ENCODE measurements around the gene LY86.

LY86 gene

GRCh38 chr6:6682225-6682624, 93.7 kb downstream of the LY86 start:
- ATAC-seq: no peak
- no peak for DNase-seq
- Mint-ChIP-seq H3K27me3 (peaks cover 8% of the 10 kb centered on the region), H3K4me3 (no peak overlapping the region), H3K4me1 (peaks cover 57% of the 10 kb centered on the region), H3K9me3 (no peaks in the 10 kb centered on the region), H3K27ac (no peak overlapping the region)

- peak overlapping the region; percentile 0 to 45 for H3K4me3 Mint-ChIP-seq
- peaks cover 61% of the 10 kb centered on the region for H3K4me1 Mint-ChIP-seq
- no peak overlapping the region for H3K27ac Mint-ChIP-seq
- ATAC-seq: peak; percentile 94
- DNase-seq: peak; percentile 37 to 50
- no peaks in the 10 kb centered on the region for H3K27me3 Mint-ChIP-seq
- no peaks in the 10 kb centered on the region for H3K9me3 Mint-ChIP-seq
Observed at GRCh38 chr6:6683969-6684833, 95.7 kb downstream of the LY86 start.

GRCh38 chr6:6685249-6686040, 96.9 kb downstream of the LY86 start:
- ATAC-seq: no peak
- Mint-ChIP-seq H3K27me3 (no peaks in the 10 kb centered on the region), H3K4me3 (peak overlapping the region in 1 of 2 donors; percentile 9), H3K27ac (no peak overlapping the region), H3K4me1 (peaks cover 61% of the 10 kb centered on the region), H3K9me3 (no peaks in the 10 kb centered on the region)
- DNase-seq: no peak

GRCh38 chr6:6686176-6686575, 97.7 kb downstream of the LY86 start:
- no peaks in the 10 kb centered on the region for H3K9me3 Mint-ChIP-seq
- no peaks in the 10 kb centered on the region for H3K27me3 Mint-ChIP-seq
- no peak overlapping the region for H3K4me3 Mint-ChIP-seq
- peak overlapping the region in 1 of 2 donors; percentile 39 for H3K27ac Mint-ChIP-seq
- ATAC-seq: no peak
- H3K4me1 Mint-ChIP-seq: peaks cover 61% of the 10 kb centered on the region
- DNase-seq: no peak

GRCh38 chr6:6686748-6687601, 98.5 kb downstream of the LY86 start:
- ATAC-seq (no peak), DNase-seq (peak in 1 of 2 donors; percentile 18)
- H3K27ac Mint-ChIP-seq: peak overlapping the region in 1 of 2 donors; percentile 32
- H3K4me3 Mint-ChIP-seq: no peak overlapping the region
- peaks cover 60% of the 10 kb centered on the region for H3K4me1 Mint-ChIP-seq
- no peaks in the 10 kb centered on the region for H3K27me3 Mint-ChIP-seq
- peaks cover 0 to 6% of the 10 kb centered on the region in 2 donors for H3K9me3 Mint-ChIP-seq

GRCh38 chr6:6688283-6688682, 99.8 kb downstream of the LY86 start:
- Mint-ChIP-seq H3K27me3 (no peaks in the 10 kb centered on the region), H3K4me3 (no peak overlapping the region), H3K9me3 (peaks cover 0 to 10% of the 10 kb centered on the region in 2 donors), H3K4me1 (peaks cover 47% of the 10 kb centered on the region), H3K27ac (no peak overlapping the region)
- no peak for DNase-seq
- no peak for ATAC-seq

GRCh38 chr6:6688951-6689350, 100.4 kb downstream of the LY86 start:
- Mint-ChIP-seq H3K4me3 (no peak overlapping the region), H3K27me3 (no peaks in the 10 kb centered on the region), H3K9me3 (peaks cover 0 to 10% of the 10 kb centered on the region in 2 donors), H3K4me1 (peaks cover 41% of the 10 kb centered on the region), H3K27ac (no peak overlapping the region)
- DNase-seq (no peak), ATAC-seq (no peak)

GRCh38 chr6:6689400-6690143, 101.1 kb downstream of the LY86 start:
- Mint-ChIP-seq H3K27me3 (no peaks in the 10 kb centered on the region), H3K9me3 (peaks cover 0 to 10% of the 10 kb centered on the region in 2 donors), H3K4me3 (no peak overlapping the region), H3K27ac (no peak overlapping the region), H3K4me1 (peaks cover 34% of the 10 kb centered on the region)
- ATAC-seq (no peak), DNase-seq (no peak)

- Mint-ChIP-seq H3K27ac (no peak overlapping the region), H3K4me3 (no peak overlapping the region), H3K9me3 (peaks cover 0 to 10% of the 10 kb centered on the region in 2 donors), H3K4me1 (peaks cover 30% of the 10 kb centered on the region), H3K27me3 (peaks cover 5% of the 10 kb centered on the region)
- DNase-seq (no peak), ATAC-seq (no peak)
Observed at GRCh38 chr6:6690144-6690483, 101.6 kb downstream of the LY86 start.

GRCh38 chr6:6694368-6694780, 105.9 kb downstream of the LY86 start:
- H3K4me3 Mint-ChIP-seq: no peak overlapping the region
- peaks cover 8% of the 10 kb centered on the region for H3K4me1 Mint-ChIP-seq
- ATAC-seq: no peak
- no peak for DNase-seq
- H3K27ac Mint-ChIP-seq: no peak overlapping the region
- peaks cover 18% of the 10 kb centered on the region for H3K27me3 Mint-ChIP-seq
- H3K9me3 Mint-ChIP-seq: peaks cover 0 to 10% of the 10 kb centered on the region in 2 donors

- no peak overlapping the region for H3K4me3 Mint-ChIP-seq
- peaks cover 21% of the 10 kb centered on the region for H3K27me3 Mint-ChIP-seq
- peaks cover 9% of the 10 kb centered on the region for H3K4me1 Mint-ChIP-seq
- DNase-seq: no peak
- ATAC-seq: no peak
- H3K9me3 Mint-ChIP-seq: peaks cover 0 to 10% of the 10 kb centered on the region in 2 donors
- H3K27ac Mint-ChIP-seq: no peak overlapping the region
Observed at GRCh38 chr6:6694825-6695624, 106.5 kb downstream of the LY86 start.

GRCh38 chr6:6695625-6696276, 107.2 kb downstream of the LY86 start:
- peaks cover 29% of the 10 kb centered on the region for H3K27me3 Mint-ChIP-seq
- peak overlapping the region in 1 of 2 donors; percentile 19 for H3K27ac Mint-ChIP-seq
- ATAC-seq (peak; percentile 29), DNase-seq (no peak)
- peaks cover 12% of the 10 kb centered on the region for H3K4me1 Mint-ChIP-seq
- no peak overlapping the region for H3K4me3 Mint-ChIP-seq
- H3K9me3 Mint-ChIP-seq: peaks cover 0 to 10% of the 10 kb centered on the region in 2 donors

GRCh38 chr6:6696867-6697531, 108.5 kb downstream of the LY86 start:
- H3K4me3 Mint-ChIP-seq: no peak overlapping the region
- peak overlapping the region in 1 of 2 donors; percentile 10 for H3K27ac Mint-ChIP-seq
- peaks cover 12% of the 10 kb centered on the region for H3K4me1 Mint-ChIP-seq
- DNase-seq (peak; percentile 37 to 39), ATAC-seq (no peak)
- peaks cover 0 to 4% of the 10 kb centered on the region in 2 donors for H3K9me3 Mint-ChIP-seq
- peaks cover 41% of the 10 kb centered on the region for H3K27me3 Mint-ChIP-seq

Data from stimulated activated naive CD8-positive, alpha-beta T cell treated with anti-CD3 and anti-CD28 coated beads, Interleukin-15, amount 100 ng/mL, for 72 hours (primary cell).